ENCODE measurements around the gene ADAMTS12.

The ADAMTS12 gene

DNA sequence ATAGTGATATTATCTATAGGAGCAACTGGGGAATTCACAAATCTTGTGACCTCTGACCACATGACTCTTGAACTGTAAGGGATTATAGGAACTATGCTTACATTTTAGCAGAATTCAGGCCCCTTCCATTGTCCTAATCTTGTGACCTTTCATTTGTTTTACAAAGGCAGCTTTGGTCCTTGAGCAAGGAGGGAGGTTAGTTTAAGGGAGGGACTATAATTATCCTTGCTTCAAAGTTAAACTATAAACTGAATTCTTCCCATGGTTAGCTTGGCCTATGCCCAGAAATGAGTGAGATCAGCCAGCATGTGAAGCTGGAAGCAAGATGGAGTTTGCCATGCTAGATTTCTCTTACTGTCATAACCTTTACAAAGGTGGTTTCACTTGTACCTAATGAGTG is 399.8 kb downstream of the ADAMTS12 start:
- in situ Hi-C loops (cut with MboI; ENCODE audit: low sequenced_read_pairs): no loop called here

DNA sequence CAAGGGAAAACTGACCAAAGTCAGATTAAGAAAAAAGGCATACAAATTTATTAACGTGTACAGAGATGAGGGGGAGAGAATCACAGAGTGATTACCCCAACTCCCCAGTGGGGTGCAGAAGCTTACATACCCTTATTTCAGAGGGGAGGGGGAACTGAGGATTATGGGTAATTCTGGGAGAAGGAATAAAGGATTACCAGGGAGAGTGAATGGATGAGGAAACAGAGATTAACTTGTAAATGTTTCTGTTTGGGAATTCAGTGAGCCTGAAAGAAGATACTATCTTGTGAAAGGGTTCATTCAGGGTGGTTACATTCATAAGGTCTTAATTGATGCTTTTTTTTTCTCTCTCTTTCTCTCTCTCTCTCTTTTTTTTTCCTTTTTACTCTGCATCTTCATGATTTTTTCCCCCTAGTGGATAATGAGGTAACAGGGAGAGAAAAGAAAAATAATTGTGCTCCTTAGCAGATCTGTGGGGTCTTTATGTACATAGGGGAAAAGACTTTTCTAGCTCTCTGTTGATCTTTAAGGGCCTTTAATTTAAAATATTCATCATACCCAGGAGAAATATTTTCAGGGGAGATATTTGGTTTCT is 401.6 kb downstream of the ADAMTS12 start:
- in situ Hi-C loops (cut with MboI; ENCODE audit: low sequenced_read_pairs): no loop called here

DNA sequence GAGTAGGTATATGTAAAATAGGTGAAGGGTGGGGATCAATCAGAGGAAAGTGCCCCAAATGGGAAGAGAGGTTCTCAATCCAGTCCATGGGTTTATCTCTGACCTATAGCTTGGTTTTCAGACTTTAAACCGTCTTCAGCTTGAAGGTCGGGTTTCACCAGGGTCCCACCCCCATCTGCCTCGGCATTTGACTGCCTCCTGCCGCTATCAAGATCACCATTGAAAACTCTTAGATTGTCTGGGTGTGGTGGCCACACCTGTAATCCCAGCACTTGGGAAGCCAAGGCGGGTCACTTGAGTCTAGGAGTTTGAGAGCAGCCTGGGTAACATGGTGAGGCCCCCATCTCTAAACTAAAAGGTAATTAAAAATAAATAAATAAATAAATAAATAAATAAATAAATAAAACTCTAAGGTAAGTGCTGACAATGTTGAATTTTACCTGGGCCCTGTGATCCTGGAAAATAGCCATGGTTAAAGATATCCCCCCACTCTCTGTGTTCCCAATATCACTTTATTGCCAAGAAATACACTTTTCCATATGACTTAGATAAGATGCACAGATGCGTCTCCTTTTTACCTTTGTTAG is 402.2 kb downstream of the ADAMTS12 start:
- in situ Hi-C loops (cut with MboI; ENCODE audit: low sequenced_read_pairs): no loop called here

DNA sequence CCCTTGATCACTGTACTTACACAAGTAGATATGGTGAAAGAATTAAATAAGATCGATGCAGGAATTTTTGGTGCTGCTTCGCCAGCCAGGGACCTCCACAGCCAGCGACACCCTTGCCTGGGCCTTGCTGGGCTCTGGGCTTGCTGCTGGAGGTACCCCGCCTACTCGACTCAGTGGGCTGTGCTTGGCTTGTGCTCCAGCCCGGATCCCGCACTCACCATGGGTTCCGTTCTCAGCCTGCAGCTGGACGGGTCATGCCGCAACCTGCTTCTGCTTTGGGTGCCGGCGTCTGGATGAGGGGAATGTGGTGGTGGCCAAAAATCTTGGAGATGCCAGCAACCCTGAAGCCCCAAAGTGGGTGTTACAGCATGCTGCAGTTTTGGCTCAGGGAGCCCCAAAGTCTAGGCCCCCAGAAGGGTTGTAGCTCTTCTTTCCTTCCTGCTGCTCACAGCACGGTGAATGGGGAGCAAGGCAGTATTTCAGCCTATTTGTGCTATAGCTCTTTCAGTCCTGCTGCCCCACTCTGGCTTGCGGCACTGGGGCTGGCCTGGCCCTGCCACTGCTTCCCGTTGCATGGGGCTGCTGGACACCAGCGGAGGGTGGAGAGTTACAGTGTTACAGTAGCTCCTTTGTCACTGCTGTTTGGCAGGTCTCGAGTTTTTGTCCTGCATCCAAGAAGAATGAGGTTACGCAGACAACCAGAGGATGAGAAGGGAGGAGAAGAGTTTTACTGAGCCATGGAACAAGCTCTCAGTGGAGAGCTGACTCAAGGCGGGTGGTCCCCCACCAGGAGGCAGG is 403.0 kb downstream of the ADAMTS12 start:
- in situ Hi-C loops (cut with MboI; ENCODE audit: low sequenced_read_pairs): no loop called here

DNA sequence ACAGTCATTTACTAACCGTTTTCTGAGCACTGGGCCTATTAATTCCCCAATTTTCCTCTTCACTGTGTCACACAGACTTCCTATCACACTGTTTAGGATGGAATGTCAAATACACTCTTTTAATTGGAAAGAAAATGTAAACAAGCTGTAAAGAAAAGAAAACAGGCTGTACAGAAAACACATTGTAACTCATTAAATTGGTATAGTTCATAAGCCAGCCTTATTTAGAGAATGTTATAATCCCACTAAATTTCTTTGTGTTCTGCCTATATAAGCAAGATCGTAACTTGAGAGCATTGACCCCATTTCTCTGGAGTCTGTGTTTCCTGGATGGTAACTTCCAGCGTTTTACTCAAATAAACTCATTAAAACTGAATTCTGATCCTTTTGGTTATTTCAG is 404.6 kb downstream of the ADAMTS12 start:
- in situ Hi-C loops (cut with MboI; ENCODE audit: low sequenced_read_pairs): no loop called here

DNA sequence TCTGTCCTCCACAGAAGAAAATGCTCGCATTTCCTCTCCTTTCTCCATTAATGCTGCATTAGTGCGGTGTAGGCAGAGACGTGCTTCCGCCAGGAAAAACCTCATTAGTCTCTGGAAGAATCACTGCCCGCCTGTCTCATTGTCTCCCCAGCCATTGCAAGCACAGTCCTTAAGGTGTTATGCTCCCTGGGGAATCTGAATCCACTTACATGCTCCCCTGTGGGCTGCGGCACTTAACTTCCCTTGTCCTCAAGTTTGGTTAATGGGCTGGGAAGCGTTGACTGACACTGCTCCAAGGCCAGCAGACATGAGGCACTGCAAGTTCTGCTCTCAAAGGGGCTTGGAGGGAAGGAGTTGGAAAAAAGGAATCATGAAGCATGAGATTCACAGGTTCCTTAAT is 409.5 kb downstream of the ADAMTS12 start:
- in situ Hi-C loops (cut with MboI; ENCODE audit: low sequenced_read_pairs): no loop called here

DNA sequence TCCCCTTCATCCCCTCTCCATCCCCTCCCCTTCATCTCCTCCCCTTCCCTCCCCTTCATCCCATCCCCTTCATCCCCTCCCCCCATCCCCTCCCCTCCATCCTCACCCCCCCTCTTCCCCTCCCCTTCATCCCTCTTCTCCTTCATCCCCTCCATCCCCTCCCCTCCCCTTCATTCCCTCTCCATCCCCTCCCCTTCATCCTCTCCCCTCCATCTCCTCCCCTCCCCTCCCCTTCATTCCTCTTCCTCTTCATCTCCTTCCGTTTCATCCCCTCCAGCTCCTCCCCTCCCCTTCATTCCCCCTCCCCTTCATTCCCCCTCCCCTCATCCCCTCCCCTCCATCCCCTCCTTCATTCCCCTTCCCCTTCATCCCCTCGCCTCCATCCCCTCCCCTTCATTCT is 410.9 kb downstream of the ADAMTS12 start:
- in situ Hi-C loops (cut with MboI; ENCODE audit: low sequenced_read_pairs): no loop called here

DNA sequence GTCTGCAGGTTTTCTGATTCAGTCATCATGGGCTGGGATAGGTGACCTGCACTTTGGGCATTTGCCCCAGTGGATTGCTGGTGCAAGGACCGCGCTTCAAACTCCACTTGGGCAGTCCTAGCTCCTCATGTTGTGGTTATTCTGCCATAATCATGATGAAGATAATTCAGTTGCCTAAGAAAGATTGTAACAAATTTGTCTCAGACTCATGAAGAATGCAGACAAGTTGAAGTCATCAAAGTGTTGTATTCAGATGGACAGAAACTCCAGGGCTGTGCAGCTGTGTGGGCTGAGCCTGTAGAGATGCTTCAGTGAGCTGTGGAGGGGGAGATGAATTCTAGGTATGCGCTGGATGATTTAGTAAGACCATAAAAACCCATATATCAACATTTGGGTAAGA is 412.5 kb downstream of the ADAMTS12 start:
- in situ Hi-C loops (cut with MboI; ENCODE audit: low sequenced_read_pairs): no loop called here

DNA sequence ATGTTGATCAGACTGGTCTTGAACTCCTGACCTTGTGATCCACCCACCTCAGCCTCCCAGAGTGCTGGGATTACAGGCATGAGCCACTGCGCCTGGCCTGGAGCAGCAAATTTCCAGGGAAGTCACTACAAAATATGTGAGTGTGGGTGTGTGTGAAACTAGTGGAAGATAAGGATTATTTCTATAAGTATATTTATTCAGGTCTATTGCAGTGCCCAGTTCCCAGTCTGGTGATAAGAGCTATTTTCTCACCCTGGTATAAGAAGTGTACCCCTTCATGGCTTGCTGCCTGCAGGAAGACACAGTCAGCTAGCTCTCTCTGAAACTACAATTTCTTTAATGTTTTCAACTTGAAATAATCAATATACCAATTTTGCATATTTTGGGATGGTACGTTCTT is 414.0 kb downstream of the ADAMTS12 start:
- in situ Hi-C loops (cut with MboI; ENCODE audit: low sequenced_read_pairs): no loop called here

DNA sequence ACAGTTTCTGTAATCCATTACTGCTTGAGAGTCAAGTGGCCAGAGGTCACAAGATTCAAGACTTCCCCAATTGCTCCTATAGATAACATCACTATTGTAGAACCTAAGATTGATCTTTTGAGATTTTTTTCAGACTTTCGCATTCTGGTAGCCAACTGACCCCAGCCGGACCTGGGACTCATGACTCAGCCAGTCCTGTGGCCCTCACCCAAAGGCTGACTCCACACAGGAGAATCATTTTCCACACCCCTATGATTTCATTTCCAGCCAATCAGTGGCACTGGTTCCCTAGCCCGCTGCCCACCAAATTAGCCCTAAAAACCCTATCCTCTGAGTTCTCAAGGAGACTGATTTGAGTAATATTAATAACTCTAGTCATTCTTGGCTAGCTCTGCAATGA is 414.8 kb downstream of the ADAMTS12 start:
- in situ Hi-C loops (cut with MboI; ENCODE audit: low sequenced_read_pairs): no loop called here

DNA sequence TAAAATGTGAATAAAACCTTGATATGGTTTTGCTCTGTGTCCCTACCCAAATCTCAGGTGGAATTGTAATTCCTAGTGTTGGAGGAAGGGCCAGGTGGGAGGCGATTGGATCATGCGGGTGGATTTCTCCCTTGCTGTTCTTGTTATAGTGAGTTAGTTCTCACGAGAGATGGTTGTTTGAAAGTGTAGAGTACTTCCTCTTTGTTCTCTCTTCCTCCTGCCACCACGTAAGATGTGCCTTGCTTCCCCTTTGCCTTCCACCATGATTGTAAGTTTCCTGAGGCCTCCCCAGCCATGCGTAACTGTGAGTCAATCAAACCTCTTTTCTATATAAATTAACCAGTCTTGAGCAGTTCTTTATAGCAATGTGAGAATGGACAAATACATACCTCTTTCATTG is 416.1 kb downstream of the ADAMTS12 start:
- in situ Hi-C loops (cut with MboI; ENCODE audit: low sequenced_read_pairs): no loop called here

DNA sequence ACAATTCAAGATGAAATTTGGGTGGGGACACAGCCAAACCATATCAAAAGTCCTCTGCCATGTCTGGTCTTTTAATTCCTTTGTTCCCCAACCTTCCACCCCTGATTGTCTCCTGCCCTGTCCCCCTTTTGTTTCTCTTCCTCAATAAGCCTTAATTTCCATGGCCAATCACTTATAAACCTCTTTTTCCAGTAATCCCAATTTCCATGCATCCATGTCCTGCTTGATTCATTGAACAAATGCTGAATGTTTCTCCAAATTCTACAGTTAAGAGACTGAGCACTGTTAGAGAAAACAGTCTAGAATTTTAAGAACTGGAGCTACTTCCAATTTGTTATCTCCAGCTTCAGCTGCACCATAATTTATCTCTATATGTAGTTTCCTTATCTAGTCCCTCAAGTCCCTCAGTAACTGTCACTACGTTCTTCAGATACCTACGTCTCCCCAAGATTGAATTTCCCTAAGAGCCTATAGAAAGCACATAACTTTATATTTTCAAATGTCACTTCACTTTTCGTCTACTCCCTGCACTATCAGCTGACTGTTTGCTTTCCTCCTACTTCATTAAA is 416.8 kb downstream of the ADAMTS12 start:
- in situ Hi-C loops (cut with MboI; ENCODE audit: low sequenced_read_pairs): no loop called here

DNA sequence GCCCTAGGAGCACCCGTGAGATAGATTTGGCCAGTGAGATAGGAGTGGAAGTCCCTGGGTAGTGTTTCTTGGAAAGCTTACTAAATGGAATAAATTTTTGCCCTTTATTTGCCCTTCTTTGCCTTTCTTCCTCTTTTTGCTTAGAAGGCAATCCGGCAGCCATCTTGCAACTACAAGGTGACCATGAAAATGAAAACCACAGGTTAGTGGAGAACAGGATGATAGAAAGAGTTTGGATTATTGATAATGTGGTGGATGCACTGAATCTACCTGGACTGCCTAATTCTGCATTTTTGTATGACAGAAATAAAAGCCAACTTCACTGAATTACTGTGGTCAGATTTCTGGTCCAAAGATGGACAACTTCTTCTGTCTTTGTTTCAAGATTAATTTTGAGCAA is 417.8 kb downstream of the ADAMTS12 start:
- in situ Hi-C loops (cut with MboI; ENCODE audit: low sequenced_read_pairs): no loop called here

Measured in HL-60/S4 treated with retinoic acid at 250 ng/mL for 4 days and 3 days (cell line).